ENCODE data around the gene SCAMP2. TPM values are rescaled to one million over a fixed set of nuclear protein-coding genes. Genes with fewer than 3 reads are reported as not detected.

The SCAMP2 gene
- total and polyA plus RNA-seq, 2 experiments from 2014 or later = 34.7 to 51.3 TPM

DNA sequence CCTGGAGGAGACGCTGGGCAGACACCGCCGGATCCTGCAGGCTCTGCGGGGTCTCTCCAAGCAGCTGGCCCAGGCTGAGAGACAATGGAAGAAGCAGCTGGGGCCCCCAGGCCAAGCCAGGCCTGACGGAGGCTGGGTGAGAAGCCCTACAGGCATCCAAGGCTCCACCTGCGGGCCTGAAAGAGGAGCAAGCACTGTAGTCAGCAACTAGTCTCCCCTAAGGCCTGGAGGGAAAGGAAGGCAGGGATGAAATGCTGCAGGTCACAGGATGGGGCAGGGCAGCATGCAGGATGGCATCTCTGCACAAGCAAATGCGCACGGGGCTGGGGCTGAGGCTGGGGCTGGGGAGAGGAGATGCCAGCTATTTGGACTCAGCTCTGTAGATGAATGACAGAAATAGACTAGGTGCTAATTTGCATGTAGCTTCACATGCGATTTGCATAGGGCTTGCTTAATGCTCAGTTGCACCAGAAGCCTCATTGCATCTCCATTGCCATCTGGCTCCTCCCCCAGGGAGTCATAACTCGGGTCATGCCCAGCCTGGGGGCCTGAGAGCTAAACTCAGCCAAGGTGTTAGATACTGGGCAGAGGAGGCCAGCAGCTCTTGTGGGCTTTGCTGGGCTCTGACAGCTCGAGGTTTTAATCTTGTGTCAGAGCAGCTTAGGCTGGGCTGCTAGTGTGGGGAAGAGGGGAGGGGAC, 51.9 kb downstream of the SCAMP2 start:
- 0 out of 2 replicates have a peak, but pooled peaks cover 7% of the 10 kb centered on the region for H3K4me1 ChIP-seq (ENCODE audit: insufficient read depth)
- no peak overlapping the region for H3K4me3 Mint-ChIP-seq
- no peaks in the 10 kb centered on the region for H3K9me3 Mint-ChIP-seq
- H3K79me2 ChIP-seq (replicated peaks; ENCODE audit: insufficient read depth) = no peaks in the 10 kb centered on the region
- H3K36me3 Mint-ChIP-seq (ENCODE audit: low read depth) = no peaks in the 10 kb centered on the region
- H3K9me2 ChIP-seq (ENCODE audit: insufficient read depth) = no peaks in the 10 kb centered on the region
- no peaks in the 10 kb centered on the region for H3K36me3 ChIP-seq (ENCODE audit: insufficient read depth)
- peaks cover 17% of the 10 kb centered on the region for H3K27me3 ChIP-seq (ENCODE audit: insufficient read depth)
- no peak overlapping the region for H2AFZ ChIP-seq
- no peak overlapping the region for H3K4me2 ChIP-seq
- DNase-seq (ENCODE audit: low spot score) (peak; percentile 49), ATAC-seq (peak; percentile 75)
- H3K27me3 Mint-ChIP-seq (ENCODE audit: insufficient read depth, low read depth, poor library complexity) = peaks cover 31% of the 10 kb centered on the region
- H3F3A ChIP-seq (replicated peaks; ENCODE audit: low read depth) = peaks cover 3% of the 10 kb centered on the region; the same call in 1 of the 2 replicates
- H3K27ac ChIP-seq (ENCODE audit: low read depth) = no peak overlapping the region
- H3K27ac Mint-ChIP-seq = no peak overlapping the region
- H3K4me3 ChIP-seq = no peak overlapping the region
- H3K4me1 Mint-ChIP-seq = peaks cover 24% of the 10 kb centered on the region
- TF ChIP-seq, protein P1, sequence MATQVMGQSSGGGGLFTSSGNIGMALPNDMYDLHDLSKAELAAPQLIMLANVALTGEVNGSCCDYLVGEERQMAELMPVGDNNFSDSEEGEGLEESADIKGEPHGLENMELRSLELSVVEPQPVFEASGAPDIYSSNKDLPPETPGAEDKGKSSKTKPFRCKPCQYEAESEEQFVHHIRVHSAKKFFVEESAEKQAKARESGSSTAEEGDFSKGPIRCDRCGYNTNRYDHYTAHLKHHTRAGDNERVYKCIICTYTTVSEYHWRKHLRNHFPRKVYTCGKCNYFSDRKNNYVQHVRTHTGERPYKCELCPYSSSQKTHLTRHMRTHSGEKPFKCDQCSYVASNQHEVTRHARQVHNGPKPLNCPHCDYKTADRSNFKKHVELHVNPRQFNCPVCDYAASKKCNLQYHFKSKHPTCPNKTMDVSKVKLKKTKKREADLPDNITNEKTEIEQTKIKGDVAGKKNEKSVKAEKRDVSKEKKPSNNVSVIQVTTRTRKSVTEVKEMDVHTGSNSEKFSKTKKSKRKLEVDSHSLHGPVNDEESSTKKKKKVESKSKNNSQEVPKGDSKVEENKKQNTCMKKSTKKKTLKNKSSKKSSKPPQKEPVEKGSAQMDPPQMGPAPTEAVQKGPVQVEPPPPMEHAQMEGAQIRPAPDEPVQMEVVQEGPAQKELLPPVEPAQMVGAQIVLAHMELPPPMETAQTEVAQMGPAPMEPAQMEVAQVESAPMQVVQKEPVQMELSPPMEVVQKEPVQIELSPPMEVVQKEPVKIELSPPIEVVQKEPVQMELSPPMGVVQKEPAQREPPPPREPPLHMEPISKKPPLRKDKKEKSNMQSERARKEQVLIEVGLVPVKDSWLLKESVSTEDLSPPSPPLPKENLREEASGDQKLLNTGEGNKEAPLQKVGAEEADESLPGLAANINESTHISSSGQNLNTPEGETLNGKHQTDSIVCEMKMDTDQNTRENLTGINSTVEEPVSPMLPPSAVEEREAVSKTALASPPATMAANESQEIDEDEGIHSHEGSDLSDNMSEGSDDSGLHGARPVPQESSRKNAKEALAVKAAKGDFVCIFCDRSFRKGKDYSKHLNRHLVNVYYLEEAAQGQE (IDR thresholded peaks at IDR 0.05; ENCODE audit: unreplicated experiment) = no peak
- TF ChIP-seq, protein P2, sequence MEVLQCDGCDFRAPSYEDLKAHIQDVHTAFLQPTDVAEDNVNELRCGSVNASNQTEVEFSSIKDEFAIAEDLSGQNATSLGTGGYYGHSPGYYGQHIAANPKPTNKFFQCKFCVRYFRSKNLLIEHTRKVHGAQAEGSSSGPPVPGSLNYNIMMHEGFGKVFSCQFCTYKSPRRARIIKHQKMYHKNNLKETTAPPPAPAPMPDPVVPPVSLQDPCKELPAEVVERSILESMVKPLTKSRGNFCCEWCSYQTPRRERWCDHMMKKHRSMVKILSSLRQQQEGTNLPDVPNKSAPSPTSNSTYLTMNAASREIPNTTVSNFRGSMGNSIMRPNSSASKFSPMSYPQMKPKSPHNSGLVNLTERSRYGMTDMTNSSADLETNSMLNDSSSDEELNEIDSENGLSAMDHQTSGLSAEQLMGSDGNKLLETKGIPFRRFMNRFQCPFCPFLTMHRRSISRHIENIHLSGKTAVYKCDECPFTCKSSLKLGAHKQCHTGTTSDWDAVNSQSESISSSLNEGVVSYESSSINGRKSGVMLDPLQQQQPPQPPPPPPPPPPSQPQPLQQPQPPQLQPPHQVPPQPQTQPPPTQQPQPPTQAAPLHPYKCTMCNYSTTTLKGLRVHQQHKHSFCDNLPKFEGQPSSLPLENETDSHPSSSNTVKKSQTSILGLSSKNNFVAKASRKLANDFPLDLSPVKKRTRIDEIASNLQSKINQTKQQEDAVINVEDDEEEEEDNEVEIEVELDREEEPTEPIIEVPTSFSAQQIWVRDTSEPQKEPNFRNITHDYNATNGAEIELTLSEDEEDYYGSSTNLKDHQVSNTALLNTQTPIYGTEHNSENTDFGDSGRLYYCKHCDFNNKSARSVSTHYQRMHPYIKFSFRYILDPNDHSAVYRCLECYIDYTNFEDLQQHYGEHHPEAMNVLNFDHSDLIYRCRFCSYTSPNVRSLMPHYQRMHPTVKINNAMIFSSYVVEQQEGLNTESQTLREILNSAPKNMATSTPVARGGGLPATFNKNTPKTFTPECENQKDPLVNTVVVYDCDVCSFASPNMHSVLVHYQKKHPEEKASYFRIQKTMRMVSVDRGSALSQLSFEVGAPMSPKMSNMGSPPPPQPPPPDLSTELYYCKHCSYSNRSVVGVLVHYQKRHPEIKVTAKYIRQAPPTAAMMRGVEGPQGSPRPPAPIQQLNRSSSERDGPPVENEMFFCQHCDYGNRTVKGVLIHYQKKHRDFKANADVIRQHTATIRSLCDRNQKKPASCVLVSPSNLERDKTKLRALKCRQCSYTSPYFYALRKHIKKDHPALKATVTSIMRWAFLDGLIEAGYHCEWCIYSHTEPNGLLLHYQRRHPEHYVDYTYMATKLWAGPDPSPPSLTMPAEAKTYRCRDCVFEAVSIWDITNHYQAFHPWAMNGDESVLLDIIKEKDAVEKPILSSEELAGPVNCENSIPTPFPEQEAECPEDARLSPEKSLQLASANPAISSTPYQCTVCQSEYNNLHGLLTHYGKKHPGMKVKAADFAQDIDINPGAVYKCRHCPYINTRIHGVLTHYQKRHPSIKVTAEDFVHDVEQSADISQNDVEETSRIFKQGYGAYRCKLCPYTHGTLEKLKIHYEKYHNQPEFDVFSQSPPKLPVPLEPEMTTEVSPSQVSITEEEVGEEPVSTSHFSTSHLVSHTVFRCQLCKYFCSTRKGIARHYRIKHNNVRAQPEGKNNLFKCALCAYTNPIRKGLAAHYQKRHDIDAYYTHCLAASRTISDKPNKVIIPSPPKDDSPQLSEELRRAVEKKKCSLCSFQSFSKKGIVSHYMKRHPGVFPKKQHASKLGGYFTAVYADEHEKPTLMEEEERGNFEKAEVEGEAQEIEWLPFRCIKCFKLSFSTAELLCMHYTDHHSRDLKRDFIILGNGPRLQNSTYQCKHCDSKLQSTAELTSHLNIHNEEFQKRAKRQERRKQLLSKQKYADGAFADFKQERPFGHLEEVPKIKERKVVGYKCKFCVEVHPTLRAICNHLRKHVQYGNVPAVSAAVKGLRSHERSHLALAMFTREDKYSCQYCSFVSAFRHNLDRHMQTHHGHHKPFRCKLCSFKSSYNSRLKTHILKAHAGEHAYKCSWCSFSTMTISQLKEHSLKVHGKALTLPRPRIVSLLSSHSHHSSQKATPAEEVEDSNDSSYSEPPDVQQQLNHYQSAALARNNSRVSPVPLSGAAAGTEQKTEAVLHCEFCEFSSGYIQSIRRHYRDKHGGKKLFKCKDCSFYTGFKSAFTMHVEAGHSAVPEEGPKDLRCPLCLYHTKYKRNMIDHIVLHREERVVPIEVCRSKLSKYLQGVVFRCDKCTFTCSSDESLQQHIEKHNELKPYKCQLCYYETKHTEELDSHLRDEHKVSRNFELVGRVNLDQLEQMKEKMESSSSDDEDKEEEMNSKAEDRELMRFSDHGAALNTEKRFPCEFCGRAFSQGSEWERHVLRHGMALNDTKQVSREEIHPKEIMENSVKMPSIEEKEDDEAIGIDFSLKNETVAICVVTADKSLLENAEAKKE (CRISPR knock-in tag; IDR thresholded peaks at IDR 0.05) = no peak
- TF ChIP-seq CREB1 (CRISPR knock-in tag; IDR thresholded peaks at IDR 0.05; ENCODE audit: low read depth) (no peak), ZNF114 (CRISPR knock-in tag; IDR thresholded peaks at IDR 0.05) (no peak), EZH2phosphoT487 (IDR thresholded peaks at IDR 0.05; ENCODE audit: unreplicated experiment) (no peak), POLR2AphosphoS5 (IDR thresholded peaks at IDR 0.05; ENCODE audit: low read depth) (no peak), EZH2 (IDR thresholded peaks at IDR 0.05; ENCODE audit: low read depth, unreplicated experiment) (no peak), JUNB (IDR thresholded peaks at IDR 0.05; ENCODE audit: unreplicated experiment) (no peak), NANOG (IDR thresholded peaks at IDR 0.05; ENCODE audit: borderline replicate concordance) (no peak), STAT1 (IDR thresholded peaks at IDR 0.05; ENCODE audit: unreplicated experiment) (no peak), ZNF331 (CRISPR knock-in tag; IDR thresholded peaks at IDR 0.05; ENCODE audit: low read depth) (no peak)
- TF ChIP-seq, protein P3, sequence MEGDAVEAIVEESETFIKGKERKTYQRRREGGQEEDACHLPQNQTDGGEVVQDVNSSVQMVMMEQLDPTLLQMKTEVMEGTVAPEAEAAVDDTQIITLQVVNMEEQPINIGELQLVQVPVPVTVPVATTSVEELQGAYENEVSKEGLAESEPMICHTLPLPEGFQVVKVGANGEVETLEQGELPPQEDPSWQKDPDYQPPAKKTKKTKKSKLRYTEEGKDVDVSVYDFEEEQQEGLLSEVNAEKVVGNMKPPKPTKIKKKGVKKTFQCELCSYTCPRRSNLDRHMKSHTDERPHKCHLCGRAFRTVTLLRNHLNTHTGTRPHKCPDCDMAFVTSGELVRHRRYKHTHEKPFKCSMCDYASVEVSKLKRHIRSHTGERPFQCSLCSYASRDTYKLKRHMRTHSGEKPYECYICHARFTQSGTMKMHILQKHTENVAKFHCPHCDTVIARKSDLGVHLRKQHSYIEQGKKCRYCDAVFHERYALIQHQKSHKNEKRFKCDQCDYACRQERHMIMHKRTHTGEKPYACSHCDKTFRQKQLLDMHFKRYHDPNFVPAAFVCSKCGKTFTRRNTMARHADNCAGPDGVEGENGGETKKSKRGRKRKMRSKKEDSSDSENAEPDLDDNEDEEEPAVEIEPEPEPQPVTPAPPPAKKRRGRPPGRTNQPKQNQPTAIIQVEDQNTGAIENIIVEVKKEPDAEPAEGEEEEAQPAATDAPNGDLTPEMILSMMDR (conservative IDR thresholded peaks at IDR 0.05; ENCODE audit: low read depth in 2 of 2) = no peak
- TF ChIP-seq, protein P4, sequence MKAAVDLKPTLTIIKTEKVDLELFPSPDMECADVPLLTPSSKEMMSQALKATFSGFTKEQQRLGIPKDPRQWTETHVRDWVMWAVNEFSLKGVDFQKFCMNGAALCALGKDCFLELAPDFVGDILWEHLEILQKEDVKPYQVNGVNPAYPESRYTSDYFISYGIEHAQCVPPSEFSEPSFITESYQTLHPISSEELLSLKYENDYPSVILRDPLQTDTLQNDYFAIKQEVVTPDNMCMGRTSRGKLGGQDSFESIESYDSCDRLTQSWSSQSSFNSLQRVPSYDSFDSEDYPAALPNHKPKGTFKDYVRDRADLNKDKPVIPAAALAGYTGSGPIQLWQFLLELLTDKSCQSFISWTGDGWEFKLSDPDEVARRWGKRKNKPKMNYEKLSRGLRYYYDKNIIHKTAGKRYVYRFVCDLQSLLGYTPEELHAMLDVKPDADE (IDR thresholded peaks at IDR 0.05) = no peak
- H4K20me1 ChIP-seq (replicated peaks; ENCODE audit: insufficient read depth) = no peaks in the 10 kb centered on the region

Data from GM23338 (cell line).